IPS-NIHi11 (cell line): ENCODE measurements around the gene PLA2R1.

Experiments used
- DNase-seq: peaks from one replicate; pipeline ENCODE4 v3.0.0; 2012; ENCODE audit warnings: mixed read lengths, low spot score

The PLA2R1 gene

DNA sequence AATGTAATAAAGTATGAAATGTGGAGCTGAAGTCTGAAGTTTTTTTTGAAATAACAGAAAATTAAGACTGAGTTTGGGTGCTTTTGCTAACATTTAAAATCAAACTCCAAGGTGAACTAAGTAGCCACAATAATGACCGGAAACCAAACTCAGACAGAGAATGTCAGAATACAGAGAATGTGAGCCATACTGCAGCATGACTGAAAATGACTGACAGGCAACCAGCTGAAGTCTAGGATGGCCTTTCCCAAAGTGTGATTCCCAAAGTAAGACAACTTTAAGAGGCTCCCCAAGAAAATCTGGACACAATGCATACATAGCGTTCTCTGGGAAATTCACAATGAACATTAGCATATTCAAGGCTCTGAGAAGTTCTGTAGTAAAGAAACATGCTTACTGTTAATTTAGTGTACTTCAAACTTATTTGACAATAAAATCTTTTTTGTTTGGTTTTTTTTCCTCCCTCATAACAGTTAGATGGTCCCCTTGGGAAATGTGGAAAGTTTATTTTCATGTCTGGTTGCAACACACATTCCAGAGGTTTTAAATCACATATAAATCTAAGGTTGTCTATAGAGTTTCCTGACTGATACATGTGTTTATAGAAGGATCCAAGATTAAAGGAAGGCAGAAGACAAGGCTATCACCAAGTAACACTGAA, 28.6 kb downstream of the PLA2R1 start:
- DNase-seq: no peak

DNA sequence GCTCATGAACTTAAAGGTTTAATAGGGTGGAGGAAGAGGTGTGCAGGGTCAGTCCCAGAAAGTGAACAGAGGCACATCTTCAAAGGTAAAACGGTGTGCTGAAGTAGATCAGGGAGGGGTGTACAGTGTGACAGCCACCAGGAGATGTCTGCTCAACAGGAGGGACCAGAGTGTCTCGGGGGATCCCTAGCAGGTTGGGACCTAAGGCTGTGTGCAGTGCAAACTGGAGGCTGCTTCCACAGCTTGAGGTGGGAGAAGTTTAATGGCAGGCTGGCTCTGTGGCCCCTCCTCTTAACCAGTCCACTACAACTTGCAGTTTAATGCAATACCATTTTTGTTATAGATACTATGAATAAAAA, 33.2 kb downstream of the PLA2R1 start:
- DNase-seq: no peak

- no peak for DNase-seq
Observed at GRCh38 chr2:160028431-160029269, 33.8 kb downstream of the PLA2R1 start.

GRCh38 chr2:160022162-160022561, 40.3 kb downstream of the PLA2R1 start:
- DNase-seq: peak; percentile 46

DNA sequence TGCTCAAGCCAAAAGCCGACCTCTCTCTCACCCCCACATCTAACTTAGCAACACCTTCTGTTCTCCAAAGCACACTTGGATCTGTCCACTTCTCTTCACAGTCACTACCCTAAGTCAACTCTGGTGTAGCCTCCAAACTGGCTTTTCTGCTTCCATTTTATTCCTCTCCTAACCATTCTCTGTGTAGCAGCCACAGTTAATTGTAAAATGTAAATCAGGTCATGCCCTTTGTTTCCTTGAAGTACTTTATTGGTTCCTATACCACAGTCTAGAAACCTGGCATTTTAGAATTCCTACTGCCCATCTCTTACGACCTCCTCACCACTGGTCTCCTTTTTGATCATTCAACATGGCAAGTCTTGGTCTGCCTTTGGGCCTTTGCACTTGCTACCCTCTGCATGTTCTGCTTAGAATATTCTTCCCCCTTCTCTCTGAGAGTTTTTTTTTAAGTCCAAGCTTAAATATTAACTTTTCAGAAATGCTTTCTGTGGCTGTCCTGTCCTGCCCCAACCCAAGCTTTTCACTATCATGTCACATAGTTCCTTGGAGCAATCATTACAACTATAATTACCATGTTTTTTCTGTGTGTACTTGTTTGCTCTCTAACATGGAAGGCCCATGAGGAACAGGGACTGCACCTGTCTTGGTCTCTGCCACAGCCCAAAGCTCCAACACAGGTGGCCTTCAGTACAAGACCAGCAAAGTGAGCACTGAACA, 42.9 kb downstream of the PLA2R1 start:
- DNase-seq: no peak

GRCh38 chr2:160015746-160016145, 46.7 kb downstream of the PLA2R1 start:
- no peak for DNase-seq

DNA sequence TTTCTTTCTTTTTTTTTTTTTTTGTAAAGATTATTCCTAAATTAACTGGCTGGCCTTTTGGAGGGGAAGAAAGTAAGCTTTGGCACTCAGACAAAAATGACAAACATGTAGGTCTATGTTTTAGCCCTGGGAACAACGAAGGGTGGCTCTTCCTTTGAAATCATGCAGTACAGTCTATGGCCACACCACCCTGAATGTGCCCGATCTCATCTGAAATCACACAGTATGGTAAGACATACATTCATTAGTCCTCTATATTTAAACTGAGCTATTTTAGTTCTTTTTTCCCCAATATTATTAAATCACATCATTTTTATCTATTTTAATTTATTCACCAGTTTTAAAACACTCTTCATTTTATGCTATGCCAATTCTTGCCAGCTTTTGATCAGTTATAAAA, 48.2 kb downstream of the PLA2R1 start:
- DNase-seq: no peak

DNA sequence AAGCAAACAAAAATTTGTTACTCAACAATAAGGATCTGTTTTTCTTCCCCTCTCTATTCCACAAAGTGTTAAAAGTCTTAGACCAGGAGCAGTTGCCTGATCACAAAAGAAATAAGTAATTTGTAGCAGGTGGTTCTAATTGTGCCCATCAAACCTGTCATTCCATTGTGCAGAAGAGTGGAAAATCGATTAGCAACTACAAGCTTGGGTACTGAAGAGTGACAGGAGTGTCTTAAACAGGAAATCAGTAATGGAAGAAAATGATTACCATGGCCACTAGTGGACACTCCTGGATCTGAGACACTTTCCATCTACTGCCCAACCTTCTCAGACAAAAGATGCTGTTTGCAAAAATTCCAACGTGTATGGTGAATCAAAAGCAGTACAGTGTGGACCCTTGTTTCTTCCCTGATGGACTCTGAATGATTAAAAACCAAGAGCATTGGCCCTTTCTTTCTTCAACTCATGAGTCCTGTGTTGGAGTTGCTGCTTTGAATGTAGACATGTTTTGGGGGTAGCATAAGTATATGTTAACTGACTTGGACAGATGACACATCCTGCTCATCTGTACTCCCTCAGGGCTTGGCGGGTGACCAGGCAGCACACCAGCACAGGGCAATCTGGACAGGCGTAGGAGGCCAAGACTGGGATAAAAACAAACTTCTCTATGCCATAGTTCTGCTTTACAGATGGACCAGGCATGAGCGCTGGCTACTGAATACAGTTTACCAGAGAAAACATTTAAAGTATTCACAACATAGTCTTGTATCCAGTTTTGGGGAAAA, 51.9 kb downstream of the PLA2R1 start:
- no peak for DNase-seq

- DNase-seq: no peak
Observed at GRCh38 chr2:160007111-160007510, 55.3 kb downstream of the PLA2R1 start.

DNA sequence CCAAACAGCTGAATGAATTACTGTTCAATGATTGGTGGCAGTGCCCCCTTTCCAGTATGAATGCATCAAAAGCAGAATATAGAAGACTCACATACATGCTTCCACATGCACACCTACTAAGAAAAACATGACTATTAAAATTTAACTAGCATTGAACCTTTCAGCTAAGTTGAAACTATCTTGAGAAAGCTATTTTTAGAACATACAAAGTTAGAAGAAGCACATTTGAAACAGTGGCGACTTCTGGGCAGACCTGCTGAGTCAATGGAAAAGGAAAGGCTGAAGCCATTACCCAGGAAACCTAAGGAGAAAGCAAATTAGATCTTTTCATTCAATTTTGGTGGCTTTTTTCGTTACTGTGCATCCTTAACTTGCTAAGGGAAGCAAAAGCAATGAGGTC, 55.9 kb downstream of the PLA2R1 start:
- DNase-seq: no peak

- DNase-seq: no peak
Observed at GRCh38 chr2:160005908-160006307, 56.5 kb downstream of the PLA2R1 start.

DNA sequence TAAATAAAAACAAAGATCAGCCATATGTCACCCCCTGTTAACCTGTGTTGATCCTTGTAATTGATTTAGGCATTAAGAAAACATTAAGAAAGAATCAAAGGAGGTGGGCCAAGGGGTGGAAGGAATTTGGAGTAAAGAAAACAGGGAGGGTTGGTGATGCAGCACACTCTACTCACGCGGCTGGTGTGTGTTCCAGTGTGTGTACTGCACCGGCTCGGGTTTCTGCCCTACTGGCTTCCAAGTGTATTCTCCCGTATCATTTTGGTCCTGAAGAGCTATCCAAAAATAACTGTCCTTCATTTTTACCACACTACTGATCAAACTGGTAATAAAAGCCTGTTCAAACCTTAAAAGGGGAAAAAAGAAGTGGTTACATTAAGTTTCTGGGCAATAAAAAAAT, 56.9 kb downstream of the PLA2R1 start:
- no peak for DNase-seq

DNA sequence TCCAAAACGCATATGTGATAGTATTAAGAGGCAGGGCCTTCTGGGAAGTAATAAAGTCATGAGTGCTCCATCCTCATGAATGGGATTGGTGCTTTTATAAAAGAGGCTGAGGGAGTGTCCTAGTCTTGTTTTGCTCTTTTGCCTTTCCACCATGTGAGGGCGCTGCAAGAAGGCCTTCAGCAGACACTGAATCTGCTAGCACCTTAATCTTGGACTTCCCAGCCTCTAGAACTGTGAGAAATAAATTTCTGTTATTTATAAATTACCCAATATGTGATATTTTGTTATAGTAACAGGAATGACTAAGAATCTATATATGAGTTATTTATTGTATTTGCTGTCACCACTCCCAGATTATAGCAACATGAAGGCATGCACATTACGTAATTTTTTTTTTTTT, 63.5 kb downstream of the PLA2R1 start:
- no peak for DNase-seq

- no peak for DNase-seq
Observed at GRCh38 chr2:159998243-159998642, 64.2 kb downstream of the PLA2R1 start.

DNA sequence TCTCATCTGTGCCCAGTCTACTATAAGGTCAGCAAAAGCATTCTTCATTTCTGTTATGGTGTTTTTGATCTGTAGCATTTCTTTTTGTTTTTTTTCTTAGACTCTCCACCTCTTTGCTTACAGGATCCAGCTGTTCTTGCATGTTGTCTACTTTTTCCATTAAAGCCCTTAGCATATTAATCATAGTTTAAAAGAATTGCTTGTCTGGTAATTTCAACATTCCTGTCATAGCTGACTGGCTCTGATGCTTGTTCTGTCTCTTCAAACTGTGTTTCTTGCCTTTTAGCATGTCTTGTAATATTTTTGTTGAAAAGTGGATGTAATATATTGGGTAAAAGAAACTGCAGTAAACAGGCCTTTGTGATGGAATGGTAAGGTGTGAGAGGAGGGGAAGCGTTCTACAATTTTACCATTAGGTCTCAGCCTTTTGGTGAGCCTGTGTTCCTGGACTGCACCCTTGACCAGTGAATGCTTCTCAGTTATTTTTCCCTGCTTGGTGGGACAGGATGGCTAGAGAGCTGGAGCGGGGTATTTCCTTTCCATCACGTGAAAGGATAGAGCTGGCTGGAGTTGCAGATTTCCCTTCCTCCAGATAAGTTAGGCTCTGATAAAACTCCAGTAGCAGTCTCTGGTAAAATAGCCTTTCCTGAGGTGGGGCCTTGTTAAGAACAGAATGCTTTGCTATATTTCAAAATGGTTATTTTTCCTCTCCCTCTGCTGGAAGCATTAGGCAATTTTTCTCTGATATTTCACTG, 65.4 kb downstream of the PLA2R1 start:
- no peak for DNase-seq

DNA sequence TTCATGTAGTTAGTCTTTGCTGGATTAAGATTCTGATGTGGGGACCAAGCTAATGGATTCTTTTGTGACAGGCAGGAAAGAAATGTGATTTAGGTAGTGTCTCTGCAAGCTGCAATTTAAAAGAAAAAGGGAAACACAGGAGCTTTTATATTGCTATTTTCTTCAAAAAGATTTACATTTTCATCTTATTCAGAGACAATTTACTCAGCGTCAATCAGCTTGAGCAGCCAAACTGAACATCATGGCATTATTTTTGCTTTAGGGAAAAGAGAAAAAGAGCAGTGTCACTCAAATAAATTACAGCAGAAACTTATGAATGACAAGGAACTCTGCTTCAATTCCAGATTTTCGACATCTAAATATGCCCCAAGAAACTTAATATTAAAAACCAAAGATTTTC, 67.4 kb downstream of the PLA2R1 start:
- DNase-seq: no peak

GRCh38 chr2:159989249-159989648, 73.2 kb downstream of the PLA2R1 start:
- peak; percentile 21 for DNase-seq

GRCh38 chr2:159988412-159988970, 73.9 kb downstream of the PLA2R1 start:
- no peak for DNase-seq

DNA sequence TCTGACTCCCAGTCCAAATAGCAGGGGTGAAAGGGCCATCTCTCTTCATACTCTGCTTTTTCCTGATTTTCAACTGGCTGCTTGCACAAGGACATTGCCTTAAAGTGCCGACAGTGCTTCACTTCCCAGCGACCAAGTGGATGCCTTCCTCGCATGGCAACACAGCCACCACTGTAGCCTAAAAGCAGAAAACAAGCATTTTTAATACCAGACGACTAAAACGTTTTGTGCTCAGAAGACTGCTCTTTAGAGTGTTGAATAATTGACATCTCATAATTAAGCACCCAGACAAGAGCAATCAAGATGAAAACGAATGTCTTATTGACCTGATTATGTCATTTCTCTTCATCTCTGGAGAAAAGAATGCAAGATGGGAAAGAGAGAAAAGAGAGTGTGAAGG, 75.2 kb downstream of the PLA2R1 start:
- DNase-seq: no peak

DNA sequence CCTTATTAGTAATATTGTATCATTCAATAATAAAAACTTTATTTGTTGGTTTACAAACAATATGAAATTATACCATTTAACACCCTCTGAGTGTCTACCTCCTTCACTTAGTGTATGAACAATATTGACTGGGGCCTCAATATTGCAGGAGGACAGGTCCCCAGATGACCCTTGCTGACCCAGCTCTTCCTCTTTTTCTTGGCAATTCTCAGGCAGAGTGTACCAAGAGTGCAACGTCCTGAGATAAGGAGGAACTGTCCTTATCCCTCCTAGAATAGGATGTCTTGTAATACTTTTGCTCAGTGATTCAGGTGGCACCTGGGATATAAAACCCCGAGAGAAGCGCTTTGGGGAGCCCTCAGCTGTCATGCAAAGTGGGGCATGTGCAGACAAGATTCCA, 76.8 kb downstream of the PLA2R1 start:
- DNase-seq: no peak

GRCh38 chr2:159984034-159984433, 78.4 kb downstream of the PLA2R1 start:
- DNase-seq: no peak
